ENCODE measurements around the gene ARHGAP27. TPM values are rescaled to one million over a fixed set of nuclear protein-coding genes. Genes with fewer than 3 reads are reported as not detected.

Gene ARHGAP27
- total RNA-seq, 1 donor from 2014 or later = 10.0 TPM

DNA sequence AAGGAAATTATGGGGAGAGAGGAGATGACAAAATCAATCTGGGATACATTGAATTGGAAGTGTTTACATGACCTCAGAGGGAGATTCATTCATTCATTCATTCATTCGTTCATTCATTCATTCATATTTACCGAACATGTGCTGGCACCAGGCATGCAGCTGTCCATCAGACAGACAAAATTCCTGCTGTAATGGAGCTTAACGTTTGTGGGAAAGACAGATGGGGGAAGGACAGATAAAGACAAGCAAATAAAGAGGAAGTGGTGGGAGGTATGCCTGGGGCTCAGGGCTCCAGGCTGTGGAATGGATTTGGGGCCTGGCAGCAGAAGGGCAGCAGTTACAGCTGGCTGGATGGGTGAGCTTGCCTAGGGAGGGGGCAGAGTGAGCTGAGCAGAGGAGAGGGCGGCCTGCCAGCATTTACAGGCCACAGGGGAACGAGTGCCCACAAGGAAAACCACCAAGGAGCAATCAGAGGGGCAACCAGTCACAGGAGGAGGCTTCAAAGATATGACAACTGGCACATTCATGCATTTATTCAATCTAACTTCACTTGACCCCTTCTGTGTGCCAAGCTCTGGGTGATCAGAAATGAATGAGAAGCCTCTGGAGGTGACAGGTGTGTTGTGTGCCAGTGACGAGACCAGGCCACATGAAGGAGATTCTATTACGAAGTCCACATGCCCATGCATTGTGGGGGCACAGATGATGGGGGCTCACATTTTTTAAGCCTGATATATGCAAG lies 48.5 kb downstream of the ARHGAP27 start:
- no peak for DNase-seq (ENCODE audit: low read depth)
- no peaks in the 10 kb centered on the region for H3K9me3 ChIP-seq (ENCODE audit: insufficient read depth, low read depth, low read length)
- H3K9ac ChIP-seq (ENCODE audit: low read length) = no peak overlapping the region
- Mint-ChIP-seq H3K4me1 (ENCODE audit: low read depth, unreplicated experiment) (peaks cover 24% of the 10 kb centered on the region), H3K36me3 (ENCODE audit: low read depth, unreplicated experiment) (no peaks in the 10 kb centered on the region), H3K27ac (ENCODE audit: unreplicated experiment) (peak overlapping the region; percentile 75), H3K27me3 (ENCODE audit: low read depth, unreplicated experiment) (peaks cover 26% of the 10 kb centered on the region), H3K9me3 (ENCODE audit: unreplicated experiment) (no peaks in the 10 kb centered on the region), H3K4me3 (ENCODE audit: unreplicated experiment) (peak overlapping the region; percentile 23)
- no peak overlapping the region for H3K4me3 ChIP-seq (ENCODE audit: insufficient read depth, low read depth, low read length)
- TF ChIP-seq EZH2 (IDR thresholded peaks at IDR 0.05; ENCODE audit: insufficient read depth, low read length) = no peak
- TF ChIP-seq, protein P1, sequence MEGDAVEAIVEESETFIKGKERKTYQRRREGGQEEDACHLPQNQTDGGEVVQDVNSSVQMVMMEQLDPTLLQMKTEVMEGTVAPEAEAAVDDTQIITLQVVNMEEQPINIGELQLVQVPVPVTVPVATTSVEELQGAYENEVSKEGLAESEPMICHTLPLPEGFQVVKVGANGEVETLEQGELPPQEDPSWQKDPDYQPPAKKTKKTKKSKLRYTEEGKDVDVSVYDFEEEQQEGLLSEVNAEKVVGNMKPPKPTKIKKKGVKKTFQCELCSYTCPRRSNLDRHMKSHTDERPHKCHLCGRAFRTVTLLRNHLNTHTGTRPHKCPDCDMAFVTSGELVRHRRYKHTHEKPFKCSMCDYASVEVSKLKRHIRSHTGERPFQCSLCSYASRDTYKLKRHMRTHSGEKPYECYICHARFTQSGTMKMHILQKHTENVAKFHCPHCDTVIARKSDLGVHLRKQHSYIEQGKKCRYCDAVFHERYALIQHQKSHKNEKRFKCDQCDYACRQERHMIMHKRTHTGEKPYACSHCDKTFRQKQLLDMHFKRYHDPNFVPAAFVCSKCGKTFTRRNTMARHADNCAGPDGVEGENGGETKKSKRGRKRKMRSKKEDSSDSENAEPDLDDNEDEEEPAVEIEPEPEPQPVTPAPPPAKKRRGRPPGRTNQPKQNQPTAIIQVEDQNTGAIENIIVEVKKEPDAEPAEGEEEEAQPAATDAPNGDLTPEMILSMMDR (IDR thresholded peaks at IDR 0.05; ENCODE audit: insufficient read depth, low read depth, low read length) = no peak
- H4K20me1 ChIP-seq (ENCODE audit: insufficient read depth, low read length) = no peaks in the 10 kb centered on the region
- no peak overlapping the region for H2AFZ ChIP-seq (ENCODE audit: low read depth, low read length)
- no peak overlapping the region for H3K4me2 ChIP-seq (ENCODE audit: low read length)
- H3K27ac ChIP-seq (ENCODE audit: low read depth, low read length) = no peak overlapping the region
- H3K4me1 ChIP-seq (ENCODE audit: insufficient read depth, low read length) = peaks cover 9% of the 10 kb centered on the region
- no peak for FAIRE-seq
- no peaks in the 10 kb centered on the region for H3K79me2 ChIP-seq (ENCODE audit: insufficient read depth, low read length)
- H3K36me3 ChIP-seq (ENCODE audit: insufficient read depth, low read length) = no peaks in the 10 kb centered on the region
- H3K27me3 ChIP-seq (ENCODE audit: insufficient read depth, low read length) = peaks cover 3% of the 10 kb centered on the region

DNA sequence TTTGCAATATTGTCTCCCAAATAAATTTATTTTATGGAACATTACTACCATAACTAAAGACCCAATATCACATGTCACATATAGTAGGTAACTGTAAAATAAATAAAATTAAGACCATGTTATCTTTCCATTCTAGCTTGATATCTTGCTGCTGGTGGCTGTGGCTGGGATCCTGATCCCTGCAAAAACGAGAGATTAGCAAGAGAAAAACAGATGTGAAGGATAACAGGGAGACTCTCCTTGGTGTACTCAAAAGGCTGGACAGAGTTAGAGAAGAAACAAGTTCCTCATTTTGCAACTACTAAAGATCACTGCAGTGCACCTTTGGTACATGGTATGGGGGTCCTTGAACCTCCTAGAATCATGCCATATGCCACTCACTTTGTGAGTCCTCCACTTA lies 49.7 kb downstream of the ARHGAP27 start:
- Mint-ChIP-seq H3K4me3 (ENCODE audit: unreplicated experiment) (no peak overlapping the region), H3K4me1 (ENCODE audit: low read depth, unreplicated experiment) (peaks cover 17% of the 10 kb centered on the region), H3K27me3 (ENCODE audit: low read depth, unreplicated experiment) (peaks cover 20% of the 10 kb centered on the region), H3K36me3 (ENCODE audit: low read depth, unreplicated experiment) (no peaks in the 10 kb centered on the region), H3K9me3 (ENCODE audit: unreplicated experiment) (no peaks in the 10 kb centered on the region), H3K27ac (ENCODE audit: unreplicated experiment) (no peak overlapping the region)
- no peak overlapping the region for H3K9ac ChIP-seq (ENCODE audit: low read length)
- no peak overlapping the region for H3K4me2 ChIP-seq (ENCODE audit: low read length)
- TF ChIP-seq EZH2 (IDR thresholded peaks at IDR 0.05; ENCODE audit: insufficient read depth, low read length) = no peak
- TF ChIP-seq, protein P1 (IDR thresholded peaks at IDR 0.05; ENCODE audit: insufficient read depth, low read depth, low read length) = no peak
- H3K9me3 ChIP-seq (ENCODE audit: insufficient read depth, low read depth, low read length) = no peaks in the 10 kb centered on the region
- no peak overlapping the region for H2AFZ ChIP-seq (ENCODE audit: low read depth, low read length)
- no peaks in the 10 kb centered on the region for H4K20me1 ChIP-seq (ENCODE audit: insufficient read depth, low read length)
- peaks cover 9% of the 10 kb centered on the region for H3K4me1 ChIP-seq (ENCODE audit: insufficient read depth, low read length)
- no peak overlapping the region for H3K4me3 ChIP-seq (ENCODE audit: insufficient read depth, low read depth, low read length)
- DNase-seq (ENCODE audit: low read depth) = no peak
- H3K36me3 ChIP-seq (ENCODE audit: insufficient read depth, low read length) = no peaks in the 10 kb centered on the region
- FAIRE-seq = no peak
- H3K27ac ChIP-seq (ENCODE audit: low read depth, low read length) = no peak overlapping the region
- H3K27me3 ChIP-seq (ENCODE audit: insufficient read depth, low read length) = peaks cover 3% of the 10 kb centered on the region
- no peaks in the 10 kb centered on the region for H3K79me2 ChIP-seq (ENCODE audit: insufficient read depth, low read length)

DNA sequence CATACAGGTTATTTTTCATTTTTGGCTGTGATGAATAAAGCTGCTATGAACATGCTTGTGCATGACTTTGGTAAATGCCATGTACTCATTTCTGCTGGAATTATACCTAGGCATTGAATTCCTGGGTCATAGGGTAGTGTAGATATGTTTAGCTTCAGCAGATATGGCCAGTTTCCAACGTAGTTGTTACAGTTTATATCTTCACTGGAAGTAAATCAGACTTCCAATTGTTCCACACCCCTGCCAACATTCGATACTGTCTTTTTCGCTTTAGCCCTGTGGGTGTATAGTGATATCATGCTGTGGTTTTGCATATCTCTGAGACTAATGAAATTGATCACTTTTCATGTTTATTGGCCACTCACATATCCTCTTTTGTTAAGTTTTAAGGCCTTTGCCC lies 50.4 kb downstream of the ARHGAP27 start:
- no peak overlapping the region for H3K9ac ChIP-seq (ENCODE audit: low read length)
- no peaks in the 10 kb centered on the region for H3K79me2 ChIP-seq (ENCODE audit: insufficient read depth, low read length)
- peaks cover 23% of the 10 kb centered on the region for H3K27me3 Mint-ChIP-seq (ENCODE audit: low read depth, unreplicated experiment)
- no peaks in the 10 kb centered on the region for H3K9me3 ChIP-seq (ENCODE audit: insufficient read depth, low read depth, low read length)
- H3K4me3 ChIP-seq (ENCODE audit: insufficient read depth, low read depth, low read length) = no peak overlapping the region
- peaks cover 9% of the 10 kb centered on the region for H3K4me1 ChIP-seq (ENCODE audit: insufficient read depth, low read length)
- peaks cover 17% of the 10 kb centered on the region for H3K4me1 Mint-ChIP-seq (ENCODE audit: low read depth, unreplicated experiment)
- no peak for FAIRE-seq
- no peaks in the 10 kb centered on the region for H3K36me3 ChIP-seq (ENCODE audit: insufficient read depth, low read length)
- no peak overlapping the region for H3K4me3 Mint-ChIP-seq (ENCODE audit: unreplicated experiment)
- no peak overlapping the region for H2AFZ ChIP-seq (ENCODE audit: low read depth, low read length)
- no peak overlapping the region for H3K27ac Mint-ChIP-seq (ENCODE audit: unreplicated experiment)
- no peaks in the 10 kb centered on the region for H3K36me3 Mint-ChIP-seq (ENCODE audit: low read depth, unreplicated experiment)
- H4K20me1 ChIP-seq (ENCODE audit: insufficient read depth, low read length) = no peaks in the 10 kb centered on the region
- TF ChIP-seq EZH2 (IDR thresholded peaks at IDR 0.05; ENCODE audit: insufficient read depth, low read length) = no peak
- TF ChIP-seq, protein P1 (IDR thresholded peaks at IDR 0.05; ENCODE audit: insufficient read depth, low read depth, low read length) = no peak
- H3K27ac ChIP-seq (ENCODE audit: low read depth, low read length) = no peak overlapping the region
- no peaks in the 10 kb centered on the region for H3K27me3 ChIP-seq (ENCODE audit: insufficient read depth, low read length)
- H3K9me3 Mint-ChIP-seq (ENCODE audit: unreplicated experiment) = no peaks in the 10 kb centered on the region
- H3K4me2 ChIP-seq (ENCODE audit: low read length) = no peak overlapping the region
- no peak for DNase-seq (ENCODE audit: low read depth)
